Cardiac muscle cell (in vitro differentiated cells and primary cell): ENCODE results near the gene LMAN1. TPM values are rescaled to one million over a fixed set of nuclear protein-coding genes. Genes with fewer than 3 reads are reported as not detected.

Source experiments
- DNase-seq, 2 donors: peaks; one replicate each; pipeline versions ENCODE4 v3.0.0 to v3.0.0-alpha.2; 2010 to 2017; ENCODE audit warnings: low read depth in 1 of 2, low spot score in 1 of 2
- H3K27ac ChIP-seq: fragments of 200-600 bp; sonication (generic); 2 replicates; pipeline ENCODE4 v1.5.1; 2016
- H3K27me3 ChIP-seq: fragments of 200-600 bp; sonication (generic); 2 replicates; pipeline ENCODE4 v1.6.0; 2016; ENCODE audit warnings: control low read depth
- H3K36me3 ChIP-seq: fragments of 200-600 bp; sonication (generic); 2 replicates; pipeline ENCODE4 v1.5.1; 2016; ENCODE audit warnings: control low read depth
- H3K4me1 ChIP-seq: fragments of 200-600 bp; sonication (generic); 2 replicates; pipeline ENCODE4 v1.8.1; 2017; ENCODE audit warnings: low read depth, mild to moderate bottlenecking, mixed run types
- H3K4me3 ChIP-seq: fragments of 200-600 bp; sonication (generic); 2 replicates; pipeline ENCODE4 v1.5.1; 2016; ENCODE audit warnings: mild to moderate bottlenecking
- H3K9me3 ChIP-seq: fragments of 200-600 bp; sonication (generic); 2 replicates; pipeline ENCODE4 v1.5.1; 2017; ENCODE audit warnings: low read depth, mild to moderate bottlenecking, control low read depth
- polyA plus RNA-seq: library from polyadenylated mRNA; unstranded; fragments of >200 nt; fragmentation: Nextera tagmentation; extraction: Ambion mirVana; gene quantifications from 2 replicates; pipeline ENCODE4 v1.2.1, GENCODE V29; 2016
- total RNA-seq: library from RNA; depleted of rRNA; stranded (reverse); fragments of >200 nt; gene quantifications from 2 replicates; pipeline ENCODE4 v1.2.3, GENCODE V29; 2016
- TF ChIP-seq, protein P1 (sequence below): IDR thresholded peaks from 2 replicates; pipeline ENCODE4 v1.5.1; 2012; ENCODE audit warnings: low read depth, mild to moderate bottlenecking, low read length

The LMAN1 gene
- total and polyA plus RNA-seq, 2 experiments from 2014 or later: 51.3 to 68.1 TPM

DNA sequence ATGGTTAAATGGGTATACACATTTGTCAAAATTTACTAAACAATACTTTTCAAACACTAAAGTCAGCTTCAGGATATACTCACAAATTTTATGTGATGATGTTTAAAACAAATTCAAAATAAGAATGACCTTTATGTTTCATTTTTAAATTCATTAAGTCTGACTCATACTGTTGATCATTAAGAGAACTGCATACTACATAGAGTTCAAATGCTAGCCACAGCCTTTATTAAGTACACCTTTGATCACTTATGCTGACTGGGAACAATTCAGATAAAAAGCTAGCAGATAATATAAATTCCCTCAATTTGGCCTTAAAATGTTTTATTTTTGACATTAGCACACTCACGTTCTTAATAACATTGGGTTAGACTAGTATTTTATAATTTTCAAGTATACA lies 14.1 kb downstream of the LMAN1 start:
- H3K4me1 ChIP-seq: no peaks in the 10 kb centered on the region
- H3K9me3 ChIP-seq: no peaks in the 10 kb centered on the region
- H3K36me3 ChIP-seq: peaks cover 56% of the 10 kb centered on the region
- no peak for DNase-seq
- no peak overlapping the region for H3K4me3 ChIP-seq
- no peaks in the 10 kb centered on the region for H3K27me3 ChIP-seq
- TF ChIP-seq, protein P1, sequence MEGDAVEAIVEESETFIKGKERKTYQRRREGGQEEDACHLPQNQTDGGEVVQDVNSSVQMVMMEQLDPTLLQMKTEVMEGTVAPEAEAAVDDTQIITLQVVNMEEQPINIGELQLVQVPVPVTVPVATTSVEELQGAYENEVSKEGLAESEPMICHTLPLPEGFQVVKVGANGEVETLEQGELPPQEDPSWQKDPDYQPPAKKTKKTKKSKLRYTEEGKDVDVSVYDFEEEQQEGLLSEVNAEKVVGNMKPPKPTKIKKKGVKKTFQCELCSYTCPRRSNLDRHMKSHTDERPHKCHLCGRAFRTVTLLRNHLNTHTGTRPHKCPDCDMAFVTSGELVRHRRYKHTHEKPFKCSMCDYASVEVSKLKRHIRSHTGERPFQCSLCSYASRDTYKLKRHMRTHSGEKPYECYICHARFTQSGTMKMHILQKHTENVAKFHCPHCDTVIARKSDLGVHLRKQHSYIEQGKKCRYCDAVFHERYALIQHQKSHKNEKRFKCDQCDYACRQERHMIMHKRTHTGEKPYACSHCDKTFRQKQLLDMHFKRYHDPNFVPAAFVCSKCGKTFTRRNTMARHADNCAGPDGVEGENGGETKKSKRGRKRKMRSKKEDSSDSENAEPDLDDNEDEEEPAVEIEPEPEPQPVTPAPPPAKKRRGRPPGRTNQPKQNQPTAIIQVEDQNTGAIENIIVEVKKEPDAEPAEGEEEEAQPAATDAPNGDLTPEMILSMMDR: no peak
- no peak overlapping the region for H3K27ac ChIP-seq

DNA sequence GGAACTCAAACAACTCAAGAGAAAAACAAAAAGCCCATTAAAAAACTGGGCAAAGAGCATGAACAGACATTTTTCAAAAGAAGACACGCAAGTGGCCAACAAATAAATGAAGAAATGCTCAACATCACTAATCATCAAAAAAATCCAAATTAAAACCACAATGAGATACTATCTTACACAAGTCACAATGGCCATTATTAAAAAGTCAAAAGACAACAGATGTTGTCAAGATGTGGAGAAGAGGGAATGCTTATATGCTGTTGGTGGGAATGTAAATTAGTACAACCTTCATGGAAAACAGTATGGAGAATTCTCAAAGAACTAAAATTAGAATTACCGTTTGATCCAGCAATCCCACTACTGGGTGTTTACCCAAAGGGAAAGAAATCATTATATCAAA lies 15.1 kb downstream of the LMAN1 start:
- H3K36me3 ChIP-seq: peaks cover 52% of the 10 kb centered on the region
- no peaks in the 10 kb centered on the region for H3K4me1 ChIP-seq
- H3K4me3 ChIP-seq: no peak overlapping the region
- H3K27ac ChIP-seq: no peak overlapping the region
- no peaks in the 10 kb centered on the region for H3K27me3 ChIP-seq
- H3K9me3 ChIP-seq: no peaks in the 10 kb centered on the region
- TF ChIP-seq, protein P1: no peak
- DNase-seq: no peak

DNA sequence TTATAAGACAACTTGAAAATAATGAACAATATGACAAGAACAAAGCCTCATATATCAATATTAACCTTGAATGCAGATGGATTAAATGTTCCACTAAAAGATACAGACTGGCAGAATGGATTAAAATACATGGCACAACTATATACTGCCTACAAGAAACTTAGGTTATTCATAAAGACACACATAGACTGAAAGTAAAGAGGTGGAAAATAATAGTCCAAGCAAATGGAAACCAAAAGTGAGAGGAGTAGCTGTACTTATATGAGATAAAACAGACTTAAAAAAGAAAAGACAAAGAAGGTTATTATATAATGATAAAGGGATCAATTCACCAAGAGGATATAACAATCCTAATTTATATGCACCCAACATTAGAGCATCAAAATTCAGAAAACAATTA lies 18.2 kb downstream of the LMAN1 start:
- Histone ChIP-seq H3K9me3 (no peaks in the 10 kb centered on the region), H3K36me3 (peaks cover 55% of the 10 kb centered on the region), H3K4me1 (no peaks in the 10 kb centered on the region), H3K27me3 (no peaks in the 10 kb centered on the region), H3K4me3 (no peak overlapping the region), H3K27ac (no peak overlapping the region)
- TF ChIP-seq, protein P1: no peak
- DNase-seq: no peak

DNA sequence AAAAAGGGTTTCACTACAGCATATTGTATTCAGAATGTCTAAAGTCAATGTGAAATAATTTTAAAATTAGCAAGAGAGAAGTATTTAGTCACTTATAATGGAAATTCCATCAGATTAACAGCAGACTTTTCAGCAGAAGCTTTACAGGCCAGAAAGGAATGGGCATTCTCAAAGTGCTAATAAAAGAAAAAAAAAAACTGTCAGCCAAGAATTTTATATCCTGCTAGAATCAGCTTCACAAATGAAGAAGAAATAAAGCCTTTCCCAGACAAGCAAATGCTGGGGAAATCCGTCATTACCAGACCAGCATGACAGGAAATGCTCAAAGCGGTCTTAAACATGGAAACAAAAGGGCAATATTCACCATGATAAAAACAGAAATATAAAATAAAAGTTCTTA lies 18.8 kb downstream of the LMAN1 start:
- H3K36me3 ChIP-seq: peaks cover 52% of the 10 kb centered on the region
- H3K9me3 ChIP-seq: no peaks in the 10 kb centered on the region
- TF ChIP-seq, protein P1: no peak
- H3K4me3 ChIP-seq: no peak overlapping the region
- H3K4me1 ChIP-seq: no peaks in the 10 kb centered on the region
- no peak for DNase-seq
- H3K27me3 ChIP-seq: no peaks in the 10 kb centered on the region
- no peak overlapping the region for H3K27ac ChIP-seq

DNA sequence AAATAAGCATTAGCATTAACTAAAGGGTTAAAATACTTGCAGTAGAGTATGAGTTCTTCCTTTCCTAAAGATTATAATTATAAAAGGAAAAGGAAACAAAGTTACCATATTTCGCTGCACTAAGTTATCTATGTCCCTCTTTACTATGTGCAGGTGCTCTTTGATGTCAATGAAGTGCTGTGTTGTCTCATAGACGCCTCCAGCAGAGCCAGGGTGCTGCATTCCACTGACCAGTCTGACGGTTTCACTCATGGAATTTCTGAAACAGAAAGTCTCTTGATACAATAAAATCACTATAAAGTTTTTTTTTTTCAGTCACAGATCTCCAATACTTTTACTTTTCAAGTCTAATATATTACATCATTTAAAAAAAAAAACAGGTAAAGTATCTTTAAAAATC lies 26.1 kb downstream of the LMAN1 start:
- Histone ChIP-seq H3K27me3 (no peaks in the 10 kb centered on the region), H3K36me3 (peaks cover 69% of the 10 kb centered on the region), H3K27ac (peak overlapping the region; percentile 67), H3K4me1 (peaks cover 17% of the 10 kb centered on the region), H3K4me3 (no peak overlapping the region), H3K9me3 (no peaks in the 10 kb centered on the region)
- TF ChIP-seq, protein P1: no peak
- peak in 1 of 2 donors; percentile 57 for DNase-seq

DNA sequence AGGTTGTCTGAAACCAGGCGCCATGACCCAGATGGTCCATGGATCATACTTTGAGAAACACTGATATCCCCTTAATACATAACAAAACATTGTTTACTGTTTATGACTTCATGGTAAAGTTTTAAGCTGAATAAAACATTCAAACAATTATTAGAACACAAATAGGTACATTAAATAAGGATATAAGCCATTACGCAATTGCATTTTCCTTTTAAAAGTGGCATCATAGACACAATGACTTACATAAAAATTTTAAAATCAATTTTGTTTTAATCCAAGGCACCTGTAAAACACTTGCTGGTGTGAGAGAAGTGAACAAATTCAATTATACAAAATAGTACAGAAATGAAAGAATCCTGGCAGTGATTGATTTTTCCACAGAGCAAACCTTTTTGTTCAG lies 30.4 kb downstream of the LMAN1 start:
- TF ChIP-seq, protein P1: no peak
- no peak overlapping the region for H3K4me3 ChIP-seq
- no peaks in the 10 kb centered on the region for H3K27me3 ChIP-seq
- DNase-seq: no peak
- no peak overlapping the region for H3K27ac ChIP-seq
- H3K36me3 ChIP-seq: peaks cover 60% of the 10 kb centered on the region
- peaks cover 15% of the 10 kb centered on the region for H3K4me1 ChIP-seq
- H3K9me3 ChIP-seq: no peaks in the 10 kb centered on the region
